ENCODE data around the gene SORCS2. TPM values are rescaled to one million over a fixed set of nuclear protein-coding genes. Genes with fewer than 3 reads are reported as not detected.
"Not testable (repeated sequence)": the region's sequence is repeated elsewhere in the genome, so short reads cannot be mapped to it uniquely, and the experiment has no call there.

The SORCS2 gene
- total and polyA plus RNA-seq, 4 donors, result 2.2 to 7.7 (median 2.5) TPM

DNA sequence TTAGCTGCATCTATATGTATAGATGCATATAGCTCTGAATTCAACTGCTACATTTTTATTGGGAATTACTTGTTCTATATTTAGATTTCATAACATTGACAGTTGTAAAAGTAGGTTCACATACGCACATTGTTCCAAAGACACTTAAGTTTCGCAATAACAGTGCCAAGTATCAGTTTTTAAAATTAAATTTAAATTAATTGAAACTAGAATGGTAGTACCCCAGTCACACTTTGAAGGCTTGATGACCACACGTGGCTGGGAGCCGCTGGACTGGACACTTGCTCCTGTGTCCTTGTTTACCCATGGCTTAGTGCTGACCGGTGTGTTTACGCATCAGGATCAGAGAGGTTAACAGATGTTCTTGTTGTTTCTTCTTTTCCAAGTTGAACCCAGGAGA is 383.1 kb downstream of the SORCS2 start:
- Histone ChIP-seq H3K36me3 (ENCODE audit: control insufficient read depth in 4 of 4, insufficient read depth in 4 of 4, low read length in 4 of 4) (no peaks in the 10 kb centered on the region), H3K4me1 (ENCODE audit: control insufficient read depth in 5 of 5, insufficient read depth in 5 of 5, low read length in 5 of 5) (no peaks in the 10 kb centered on the region), H3K9ac (ENCODE audit: insufficient read depth in 1 of 2, low read length in 2 of 2) (no peak overlapping the region), H3K27ac (ENCODE audit: low read depth in 1 of 2, low read length in 1 of 2) (no peak overlapping the region), H3K9me3 (ENCODE audit: control insufficient read depth in 4 of 4, insufficient read depth in 3 of 4, low read length in 3 of 4) (peaks cover 0 to 61% (median 14%) of the 10 kb centered on the region in 4 donors), H3K27me3 (ENCODE audit: control insufficient read depth in 3 of 3, insufficient read depth in 3 of 3, low read length in 2 of 3) (peaks cover 0 to 26% (median 2%) of the 10 kb centered on the region in 3 donors), H3K4me3 (no peak overlapping the region)
- TF ChIP-seq, protein P1, sequence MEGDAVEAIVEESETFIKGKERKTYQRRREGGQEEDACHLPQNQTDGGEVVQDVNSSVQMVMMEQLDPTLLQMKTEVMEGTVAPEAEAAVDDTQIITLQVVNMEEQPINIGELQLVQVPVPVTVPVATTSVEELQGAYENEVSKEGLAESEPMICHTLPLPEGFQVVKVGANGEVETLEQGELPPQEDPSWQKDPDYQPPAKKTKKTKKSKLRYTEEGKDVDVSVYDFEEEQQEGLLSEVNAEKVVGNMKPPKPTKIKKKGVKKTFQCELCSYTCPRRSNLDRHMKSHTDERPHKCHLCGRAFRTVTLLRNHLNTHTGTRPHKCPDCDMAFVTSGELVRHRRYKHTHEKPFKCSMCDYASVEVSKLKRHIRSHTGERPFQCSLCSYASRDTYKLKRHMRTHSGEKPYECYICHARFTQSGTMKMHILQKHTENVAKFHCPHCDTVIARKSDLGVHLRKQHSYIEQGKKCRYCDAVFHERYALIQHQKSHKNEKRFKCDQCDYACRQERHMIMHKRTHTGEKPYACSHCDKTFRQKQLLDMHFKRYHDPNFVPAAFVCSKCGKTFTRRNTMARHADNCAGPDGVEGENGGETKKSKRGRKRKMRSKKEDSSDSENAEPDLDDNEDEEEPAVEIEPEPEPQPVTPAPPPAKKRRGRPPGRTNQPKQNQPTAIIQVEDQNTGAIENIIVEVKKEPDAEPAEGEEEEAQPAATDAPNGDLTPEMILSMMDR (IDR thresholded peaks at IDR 0.05; ENCODE audit: control extremely low read depth, extremely low read depth), result no peak
- DNase-seq (no peak), ATAC-seq (ENCODE audit: insufficient read depth, low FRiP score) (no peak)
- WGBS, 2 donors, result 75 to 82% methylated on average over 6 of the region's 6 CpGs

DNA sequence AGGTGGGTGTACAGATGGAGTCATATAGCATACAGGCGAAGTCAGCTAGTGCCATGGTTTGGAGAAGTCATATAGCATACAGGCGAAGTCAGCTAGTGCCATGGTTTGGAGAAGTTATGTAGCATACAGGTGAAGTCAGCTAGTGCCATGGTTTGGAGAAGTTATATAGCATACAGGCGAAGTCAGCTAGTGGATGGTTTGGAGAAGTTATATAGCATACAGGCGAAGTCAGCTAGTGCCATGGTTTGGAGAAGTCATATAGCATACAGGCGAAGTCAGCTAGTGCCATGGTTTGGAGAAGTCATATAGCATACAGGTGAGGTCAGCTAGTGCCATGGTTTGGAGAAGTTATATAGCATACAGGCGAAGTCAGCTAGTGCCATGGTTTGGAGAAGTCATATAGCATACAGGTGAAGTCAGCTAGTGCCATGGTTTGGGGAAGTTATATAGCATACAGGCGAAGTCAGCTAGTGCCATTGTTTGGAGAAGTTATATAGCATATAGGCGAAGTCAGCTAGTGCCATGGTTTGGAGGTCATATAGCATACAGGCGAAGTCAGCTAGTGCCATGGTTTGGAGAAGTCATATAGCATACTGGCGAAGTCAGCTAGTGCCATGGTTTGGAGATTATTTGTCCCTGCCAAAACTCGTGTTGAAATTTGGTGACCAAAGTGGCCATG is 385.2 kb downstream of the SORCS2 start:
- H3K9me3 ChIP-seq (ENCODE audit: control insufficient read depth in 4 of 4, insufficient read depth in 3 of 4, low read length in 3 of 4), result peaks cover 0 to 58% (median 14%) of the 10 kb centered on the region in 4 donors
- DNase-seq; H3K9ac ChIP-seq (ENCODE audit: insufficient read depth in 1 of 2, low read length in 2 of 2); H3K4me3 ChIP-seq; H3K27ac ChIP-seq (ENCODE audit: low read depth in 1 of 2, low read length in 1 of 2); ATAC-seq (ENCODE audit: insufficient read depth, low FRiP score); H3K36me3 ChIP-seq (ENCODE audit: control insufficient read depth in 4 of 4, insufficient read depth in 4 of 4, low read length in 4 of 4); H3K4me1 ChIP-seq (ENCODE audit: control insufficient read depth in 5 of 5, insufficient read depth in 5 of 5, low read length in 5 of 5): not testable (repeated sequence)
- H3K27me3 ChIP-seq (ENCODE audit: control insufficient read depth in 3 of 3, insufficient read depth in 3 of 3, low read length in 2 of 3), result peaks cover 0 to 15% (median 0%) of the 10 kb centered on the region in 3 donors
- 91 to 94% methylated on average over 11 of the region's 11 CpGs for WGBS, 2 donors

DNA sequence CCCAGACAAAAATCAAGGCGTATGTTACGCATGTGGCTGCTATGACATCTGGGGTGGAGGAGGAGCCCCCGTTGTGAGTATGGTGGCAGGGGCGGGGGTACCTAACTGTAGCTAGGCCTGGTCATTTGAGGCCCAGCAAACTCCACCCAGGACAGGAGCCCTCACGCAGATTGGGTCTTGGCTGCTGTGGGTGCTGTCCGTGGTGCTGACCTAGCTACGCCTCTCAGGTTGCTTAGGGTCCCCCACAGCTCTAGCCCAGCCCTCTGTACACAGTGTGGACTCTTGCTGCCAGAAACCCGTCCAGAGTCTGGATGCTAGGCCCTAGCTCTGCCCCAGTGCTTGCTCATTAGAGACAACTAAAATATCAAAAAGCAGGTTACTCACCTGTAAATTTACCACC is 389.1 kb downstream of the SORCS2 start:
- Histone ChIP-seq H3K4me3 (no peak overlapping the region), H3K27ac (ENCODE audit: low read depth in 1 of 2, low read length in 1 of 2) (no peak overlapping the region), H3K27me3 (ENCODE audit: control insufficient read depth in 3 of 3, insufficient read depth in 3 of 3, low read length in 2 of 3) (peaks cover 0 to 10% (median 0%) of the 10 kb centered on the region in 3 donors), H3K36me3 (ENCODE audit: control insufficient read depth in 4 of 4, insufficient read depth in 4 of 4, low read length in 4 of 4) (no peaks in the 10 kb centered on the region), H3K4me1 (ENCODE audit: control insufficient read depth in 5 of 5, insufficient read depth in 5 of 5, low read length in 5 of 5) (no peaks in the 10 kb centered on the region), H3K9me3 (ENCODE audit: control insufficient read depth in 4 of 4, insufficient read depth in 3 of 4, low read length in 3 of 4) (peaks cover 0 to 43% (median 11%) of the 10 kb centered on the region in 4 donors), H3K9ac (ENCODE audit: insufficient read depth in 1 of 2, low read length in 2 of 2) (no peak overlapping the region)
- TF ChIP-seq, protein P1 (IDR thresholded peaks at IDR 0.05; ENCODE audit: control extremely low read depth, extremely low read depth), result no peak
- ATAC-seq (ENCODE audit: insufficient read depth, low FRiP score), result no peak
- DNase-seq, result peak; percentile 77 to 90 (median 84)
- WGBS, 2 donors, result 30 to 42% methylated on average over 8 of the region's 8 CpGs

DNA sequence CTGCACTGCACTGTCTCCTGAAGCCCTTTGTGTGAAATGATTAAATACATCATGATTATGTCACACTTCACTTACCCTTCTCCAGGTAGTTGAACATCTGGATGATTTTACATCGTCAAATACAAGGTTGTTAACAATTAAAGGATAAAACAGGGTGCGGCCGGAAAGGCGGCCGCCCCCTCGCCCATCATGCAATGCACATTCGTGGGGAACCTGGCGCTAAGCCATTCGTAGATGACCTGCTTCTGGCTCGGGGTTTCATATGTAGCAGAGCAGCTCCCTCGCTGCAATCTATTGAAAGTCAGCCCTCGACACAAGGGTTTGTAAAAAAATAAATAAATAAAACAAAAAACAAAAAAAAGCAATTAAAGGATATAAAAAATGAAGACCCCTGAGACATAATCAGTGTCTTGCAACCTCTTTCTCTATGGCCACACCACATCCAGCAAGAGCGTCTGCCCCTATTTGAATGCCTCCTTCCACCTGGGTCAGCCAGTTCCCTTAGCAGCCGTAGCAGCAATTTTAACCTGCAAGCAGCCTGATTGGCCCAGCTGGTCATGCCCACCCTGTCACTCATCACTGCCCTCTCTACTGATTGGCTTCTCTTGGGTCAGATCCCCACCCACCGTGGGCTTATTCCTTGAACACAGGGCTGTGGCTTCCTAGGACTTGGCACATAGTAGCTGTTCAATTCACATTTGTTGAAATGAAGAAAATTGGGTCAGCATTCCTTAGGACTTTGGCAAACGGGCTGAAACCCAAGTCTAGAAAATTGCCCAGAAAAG is 390.2 kb downstream of the SORCS2 start:
- H3K27ac ChIP-seq (ENCODE audit: low read depth in 1 of 2, low read length in 1 of 2), result no peak overlapping the region
- H3K4me3 ChIP-seq, result no peak overlapping the region
- no peak for ATAC-seq (ENCODE audit: insufficient read depth, low FRiP score)
- TF ChIP-seq, protein P1 (IDR thresholded peaks at IDR 0.05; ENCODE audit: control extremely low read depth, extremely low read depth), result no peak
- DNase-seq, result no peak
- 92 to 94% methylated on average over 16 of the region's 16 CpGs for WGBS, 2 donors
- peaks cover 0 to 36% (median 7%) of the 10 kb centered on the region in 4 donors for H3K9me3 ChIP-seq (ENCODE audit: control insufficient read depth in 4 of 4, insufficient read depth in 3 of 4, low read length in 3 of 4)
- H3K27me3 ChIP-seq (ENCODE audit: control insufficient read depth in 3 of 3, insufficient read depth in 3 of 3, low read length in 2 of 3), result peaks cover 0 to 10% (median 0%) of the 10 kb centered on the region in 3 donors
- no peaks in the 10 kb centered on the region for H3K4me1 ChIP-seq (ENCODE audit: control insufficient read depth in 5 of 5, insufficient read depth in 5 of 5, low read length in 5 of 5)
- H3K36me3 ChIP-seq (ENCODE audit: control insufficient read depth in 4 of 4, insufficient read depth in 4 of 4, low read length in 4 of 4), result no peaks in the 10 kb centered on the region
- no peak overlapping the region for H3K9ac ChIP-seq (ENCODE audit: insufficient read depth in 1 of 2, low read length in 2 of 2)
